ENCODE data around the gene ZNF217. TPM values are rescaled to one million over a fixed set of nuclear protein-coding genes. Genes with fewer than 3 reads are reported as not detected.

Gene ZNF217
- total and polyA plus RNA-seq, 2 of the 8 experiments (the other 6 are each of a cell fraction or from before 2014, with no cell fraction given): 15.3 to 87.9 TPM

DNA sequence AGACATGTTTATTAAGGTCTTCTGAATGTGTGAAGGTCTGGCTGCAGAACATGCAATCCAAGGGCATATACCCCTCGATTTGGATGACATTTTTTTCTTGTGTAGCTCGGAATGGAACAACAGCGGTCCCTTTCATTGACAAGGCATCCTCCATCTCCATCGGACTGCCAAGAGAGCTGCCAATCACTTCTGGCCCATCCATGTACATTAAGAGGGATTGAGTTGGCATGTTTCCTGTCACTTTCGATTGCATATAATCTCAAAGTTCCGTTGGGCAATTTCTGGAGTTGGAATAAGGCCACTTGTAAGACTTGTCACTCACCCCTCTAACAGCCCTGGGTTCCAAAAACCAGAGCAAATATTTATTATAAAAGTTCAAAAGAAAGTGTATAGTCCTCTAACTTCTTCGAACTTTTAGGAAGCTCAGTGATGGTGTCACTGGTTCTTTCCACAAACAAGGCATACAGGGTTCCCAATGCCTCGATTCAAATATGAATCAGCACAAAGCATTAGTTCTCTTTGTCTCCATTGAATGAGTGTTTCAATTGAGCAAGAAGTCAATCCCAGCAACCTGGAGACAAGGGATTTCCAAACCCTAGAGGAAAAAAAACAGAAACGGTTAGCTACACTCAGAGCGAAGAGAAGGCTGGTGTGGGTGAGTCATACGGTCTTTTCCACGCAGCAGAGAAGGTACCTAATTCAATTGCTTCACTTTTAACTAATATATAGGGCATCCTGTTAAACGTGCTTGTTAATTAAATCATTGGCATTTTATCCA, 10.9 kb downstream of the ZNF217 start (continued):
- no peak for TF ChIP-seq HDAC2 (IDR thresholded peaks at IDR 0.05; ENCODE audit: borderline replicate concordance in 1 of 2, low read depth in 2 of 2, low read length in 2 of 2)

All from H1 (cell line).